Epithelial cell of proximal tubule (primary cell): ENCODE measurements around the gene KCTD11. TPM values are rescaled to one million over a fixed set of nuclear protein-coding genes. Genes with fewer than 3 reads are reported as not detected.

ENCODE experiments used
- DNase-seq: peaks from one replicate; pipeline ENCODE4 v3.0.0-alpha.2; 2011; ENCODE audit warnings: low read depth
- H3K4me3 ChIP-seq: 2 replicates; pipeline ENCODE4 v1.5.1; 2011; ENCODE audit warnings: low read depth, mild to moderate bottlenecking, low read length
- CTCF ChIP-seq: conservative IDR thresholded peaks from 2 replicates; pipeline ENCODE4 v1.5.1; 2012; ENCODE audit warnings: low read depth, mild to moderate bottlenecking, low read length
- total RNA-seq: library from RNA; depleted of rRNA; stranded (reverse); fragments of >200 nt; gene quantifications from 2 replicates; pipeline ENCODE4 v1.2.3, GENCODE V29; 2015

Gene KCTD11
- total RNA-seq, 1 donor from 2014 or later, result 12.3 TPM

- no peak for DNase-seq
- no peak for TF ChIP-seq CTCF
- peak within 1 kb of the TSS; percentile 81 for H3K4me3 ChIP-seq
Observed at GRCh38 chr17:7380855-7381683, 29.1 kb downstream of the KCTD11 start, which contains the start of gene TNK1. TNK1 (plus strand) TSS chr17:7381089; CDS start chr17:7382927, 1,838 bp downstream.

- no peak overlapping the region for H3K4me3 ChIP-seq
- no peak for TF ChIP-seq CTCF
- DNase-seq, result no peak
Observed at GRCh38 chr17:7382901-7383300, 30.9 kb downstream of the KCTD11 start.

GRCh38 chr17:7383371-7383741, 31.4 kb downstream of the KCTD11 start:
- no peak for TF ChIP-seq CTCF

GRCh38 chr17:7383742-7384488, 32.0 kb downstream of the KCTD11 start:
- H3K4me3 ChIP-seq, result no peak overlapping the region
- DNase-seq, result no peak
- no peak for TF ChIP-seq CTCF

More at GRCh38 chr17:7383371-7383741, 31.4 kb downstream of the KCTD11 start:
- DNase-seq, result no peak
- no peak overlapping the region for H3K4me3 ChIP-seq

GRCh38 chr17:7384489-7385081, 32.6 kb downstream of the KCTD11 start:
- TF ChIP-seq CTCF, result no peak
- no peak overlapping the region for H3K4me3 ChIP-seq
- no peak for DNase-seq

GRCh38 chr17:7388856-7389255, 36.9 kb downstream of the KCTD11 start:
- no peak for DNase-seq
- no peak overlapping the region for H3K4me3 ChIP-seq
- TF ChIP-seq CTCF, result no peak
